PC-3 (cell line): ENCODE results near the gene TGFBI.

Source experiments
- EZH2 ChIP-seq: fragments of 300-600 bp; sonication (generic); IDR thresholded peaks from one replicate; pipeline ENCODE4 v1.6.1; 2017; ENCODE audit warnings: antibody characterized with exemption, mild to moderate bottlenecking, low read length; ENCODE audit not compliant: unreplicated experiment
- EZH2phosphoT487 ChIP-seq: fragments of 300-600 bp; sonication (generic); IDR thresholded peaks from 2 replicates; pipeline ENCODE4 v1.6.1; 2018; ENCODE audit warnings: mild to moderate bottlenecking, antibody characterized with exemption, low read length, borderline replicate concordance
- TF ChIP-seq, protein P1 (sequence below): fragments of 300-600 bp; sonication (generic); conservative IDR thresholded peaks from 2 replicates; pipeline ENCODE4 v1.5.1; 2017; ENCODE audit warnings: antibody characterized with exemption, low read depth, mild to moderate bottlenecking, low read length

DNA sequence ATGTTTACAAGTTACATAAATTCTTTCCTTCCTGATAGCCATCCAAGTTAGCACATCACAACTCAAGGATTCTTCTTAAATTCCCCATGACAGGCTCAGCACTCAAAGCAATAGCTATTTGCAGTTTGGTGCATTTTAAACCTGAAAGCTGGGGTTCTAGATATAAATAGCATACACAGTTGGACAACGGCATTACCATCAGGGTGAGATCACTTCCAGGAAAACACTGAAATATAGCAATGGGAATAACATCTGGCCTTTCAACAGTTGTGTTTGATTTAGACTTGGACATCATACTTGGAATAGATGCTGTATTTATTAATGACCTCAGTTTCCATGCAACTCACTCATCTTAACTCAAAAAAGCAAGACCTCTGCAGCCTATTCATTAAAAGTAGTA lies 49.3 kb upstream of the TGFBI start:
- TF ChIP-seq, protein P1, sequence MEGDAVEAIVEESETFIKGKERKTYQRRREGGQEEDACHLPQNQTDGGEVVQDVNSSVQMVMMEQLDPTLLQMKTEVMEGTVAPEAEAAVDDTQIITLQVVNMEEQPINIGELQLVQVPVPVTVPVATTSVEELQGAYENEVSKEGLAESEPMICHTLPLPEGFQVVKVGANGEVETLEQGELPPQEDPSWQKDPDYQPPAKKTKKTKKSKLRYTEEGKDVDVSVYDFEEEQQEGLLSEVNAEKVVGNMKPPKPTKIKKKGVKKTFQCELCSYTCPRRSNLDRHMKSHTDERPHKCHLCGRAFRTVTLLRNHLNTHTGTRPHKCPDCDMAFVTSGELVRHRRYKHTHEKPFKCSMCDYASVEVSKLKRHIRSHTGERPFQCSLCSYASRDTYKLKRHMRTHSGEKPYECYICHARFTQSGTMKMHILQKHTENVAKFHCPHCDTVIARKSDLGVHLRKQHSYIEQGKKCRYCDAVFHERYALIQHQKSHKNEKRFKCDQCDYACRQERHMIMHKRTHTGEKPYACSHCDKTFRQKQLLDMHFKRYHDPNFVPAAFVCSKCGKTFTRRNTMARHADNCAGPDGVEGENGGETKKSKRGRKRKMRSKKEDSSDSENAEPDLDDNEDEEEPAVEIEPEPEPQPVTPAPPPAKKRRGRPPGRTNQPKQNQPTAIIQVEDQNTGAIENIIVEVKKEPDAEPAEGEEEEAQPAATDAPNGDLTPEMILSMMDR: no peak
- TF ChIP-seq EZH2: no peak
- TF ChIP-seq EZH2phosphoT487: no peak
